ENCODE data around the gene ZNF77. TPM values are rescaled to one million over a fixed set of nuclear protein-coding genes. Genes with fewer than 3 reads are reported as not detected.
"Not testable (repeated sequence)": the region's sequence is repeated elsewhere in the genome, so short reads cannot be mapped to it uniquely, and the experiment has no call there.

The ZNF77 gene
- polyA plus RNA-seq, 4 donors = 1.1 to 7.8 (median 1.9) TPM

DNA sequence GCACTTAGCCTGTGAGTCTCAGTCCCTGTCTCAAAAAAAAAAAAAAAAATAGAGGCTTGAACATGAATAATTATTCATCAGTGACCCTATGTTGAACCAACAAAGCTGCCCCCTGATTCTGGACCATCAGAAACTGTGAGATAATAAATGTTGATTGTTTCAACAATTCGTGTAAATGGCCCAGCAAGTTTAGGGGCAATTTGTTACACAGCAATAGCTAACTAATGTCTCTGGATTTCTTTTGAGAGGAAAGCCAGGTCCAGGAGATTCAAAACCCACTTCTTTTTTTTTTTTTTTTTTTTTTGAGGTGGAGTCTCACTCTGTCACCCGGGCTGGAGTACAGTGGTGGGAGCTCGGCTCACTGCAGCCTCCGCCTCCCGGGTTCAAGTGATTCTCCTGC lies 20.1 kb upstream of the ZNF77 start:
- no peak for DNase-seq
- Histone ChIP-seq H3K9me3 (ENCODE audit: control insufficient read depth in 2 of 2, insufficient read depth in 1 of 2, low read depth in 1 of 2, low read length in 1 of 2) (no peaks in the 10 kb centered on the region), H3K4me1 (ENCODE audit: control insufficient read depth in 3 of 3, insufficient read depth in 2 of 3, low read depth in 1 of 3, low read length in 2 of 3) (no peaks in the 10 kb centered on the region), H3K27me3 (ENCODE audit: control insufficient read depth in 3 of 3, insufficient read depth in 3 of 3, low read length in 3 of 3) (no peaks in the 10 kb centered on the region), H3K27ac (ENCODE audit: low read depth in 1 of 3, low read length in 2 of 3) (no peak overlapping the region), H3K36me3 (ENCODE audit: control insufficient read depth in 3 of 3, insufficient read depth in 2 of 3, low read depth in 1 of 3, low read length in 3 of 3) (no peaks in the 10 kb centered on the region), H3K4me3 (ENCODE audit: low read depth in 1 of 3, low read length in 3 of 3) (no peak overlapping the region)
- no peak for FAIRE-seq
- 93 to 97% (median 93%) methylated on average over 4 to 5 of the region's 5 CpGs for WGBS, 3 donors

DNA sequence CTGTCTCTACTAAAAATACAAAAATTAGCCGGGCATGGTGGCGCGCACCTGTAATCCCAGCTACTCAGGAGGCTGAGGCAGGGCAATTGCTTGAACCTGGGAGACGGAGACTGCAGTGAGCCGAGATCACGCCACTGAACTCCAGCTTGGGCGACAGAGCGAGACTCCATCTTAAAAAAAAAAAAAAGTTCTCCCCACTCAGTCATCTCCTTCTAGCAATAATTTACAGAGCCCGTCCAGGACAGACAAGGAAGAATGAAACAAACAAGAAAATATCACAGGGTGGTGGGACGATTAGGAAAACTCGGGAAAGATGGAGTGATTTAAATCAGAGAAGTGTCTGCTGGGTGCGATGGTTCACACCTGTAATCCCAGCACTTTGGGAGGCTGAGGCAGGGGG lies 18.9 kb upstream of the ZNF77 start:
- H3K27me3 ChIP-seq (ENCODE audit: control insufficient read depth in 3 of 3, insufficient read depth in 3 of 3, low read length in 3 of 3); H3K4me3 ChIP-seq (ENCODE audit: low read depth in 1 of 3, low read length in 3 of 3); DNase-seq; H3K4me1 ChIP-seq (ENCODE audit: control insufficient read depth in 3 of 3, insufficient read depth in 2 of 3, low read depth in 1 of 3, low read length in 2 of 3); H3K27ac ChIP-seq (ENCODE audit: low read depth in 1 of 3, low read length in 2 of 3); H3K9me3 ChIP-seq (ENCODE audit: control insufficient read depth in 2 of 2, insufficient read depth in 1 of 2, low read depth in 1 of 2, low read length in 1 of 2); FAIRE-seq; H3K36me3 ChIP-seq (ENCODE audit: control insufficient read depth in 3 of 3, insufficient read depth in 2 of 3, low read depth in 1 of 3, low read length in 3 of 3): not testable (repeated sequence)
- 59 to 77% (median 74%) methylated on average over 12 of the region's 12 CpGs for WGBS, 3 donors

DNA sequence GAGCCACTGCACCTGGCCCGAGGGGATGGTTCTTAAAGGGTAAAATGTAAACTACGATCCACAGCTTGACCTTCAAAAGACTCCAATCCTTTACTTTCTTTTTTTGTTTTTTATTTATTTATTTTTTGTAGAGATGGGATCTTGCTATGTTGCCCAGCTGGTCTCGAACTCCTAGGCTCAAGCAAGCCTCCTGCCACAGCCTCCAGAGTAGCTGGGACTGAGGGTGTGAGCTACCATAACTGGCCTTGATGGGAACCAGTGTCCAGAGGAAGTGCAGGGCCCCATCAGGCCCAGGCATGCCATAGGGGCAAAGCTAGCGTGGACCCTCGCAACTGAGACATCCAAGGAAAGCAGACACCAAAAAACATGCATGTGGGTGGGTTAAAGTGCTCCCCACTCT lies 18.4 kb upstream of the ZNF77 start:
- Histone ChIP-seq H3K27me3 (ENCODE audit: control insufficient read depth in 3 of 3, insufficient read depth in 3 of 3, low read length in 3 of 3) (no peaks in the 10 kb centered on the region), H3K9me3 (ENCODE audit: control insufficient read depth in 2 of 2, insufficient read depth in 1 of 2, low read depth in 1 of 2, low read length in 1 of 2) (no peaks in the 10 kb centered on the region), H3K27ac (ENCODE audit: low read depth in 1 of 3, low read length in 2 of 3) (no peak overlapping the region), H3K36me3 (ENCODE audit: control insufficient read depth in 3 of 3, insufficient read depth in 2 of 3, low read depth in 1 of 3, low read length in 3 of 3) (no peaks in the 10 kb centered on the region), H3K4me3 (ENCODE audit: low read depth in 1 of 3, low read length in 3 of 3) (no peak overlapping the region), H3K4me1 (ENCODE audit: control insufficient read depth in 3 of 3, insufficient read depth in 2 of 3, low read depth in 1 of 3, low read length in 2 of 3) (no peaks in the 10 kb centered on the region)
- 81 to 90% (median 88%) methylated on average over 5 of the region's 5 CpGs for WGBS, 3 donors
- DNase-seq (no peak), FAIRE-seq (no peak)

DNA sequence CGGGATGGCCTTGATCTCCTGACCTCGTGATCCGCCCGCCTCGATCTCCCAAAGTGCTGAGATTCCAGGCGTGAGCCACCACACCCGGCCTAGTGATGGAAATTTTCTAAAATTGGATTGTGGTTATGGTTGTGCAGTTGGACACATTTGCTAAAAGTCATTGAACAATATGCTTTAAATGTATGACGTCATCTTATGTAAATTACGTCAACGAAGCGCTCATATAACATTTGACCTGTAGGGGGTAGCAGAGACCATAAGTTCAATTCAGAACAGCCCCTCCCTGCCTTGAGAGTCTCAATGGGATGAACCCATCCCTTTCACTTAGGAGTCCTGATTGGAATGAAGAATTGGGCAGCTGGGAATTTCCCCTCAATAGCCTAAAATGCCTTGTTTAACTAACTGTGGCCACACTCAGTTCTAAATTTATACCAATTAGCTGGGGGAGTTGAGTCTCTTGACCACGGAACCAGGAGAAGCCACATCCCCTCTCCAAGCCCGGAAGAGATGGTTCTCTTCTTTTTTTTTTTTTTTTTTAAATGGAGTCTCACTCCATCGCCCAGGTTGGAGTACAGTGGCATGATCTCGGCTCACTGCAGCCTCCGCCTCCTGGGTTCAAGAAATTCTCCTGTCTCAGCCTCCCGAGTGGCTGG lies 17.4 kb upstream of the ZNF77 start:
- DNase-seq = peak; percentile 73 to 82

DNA sequence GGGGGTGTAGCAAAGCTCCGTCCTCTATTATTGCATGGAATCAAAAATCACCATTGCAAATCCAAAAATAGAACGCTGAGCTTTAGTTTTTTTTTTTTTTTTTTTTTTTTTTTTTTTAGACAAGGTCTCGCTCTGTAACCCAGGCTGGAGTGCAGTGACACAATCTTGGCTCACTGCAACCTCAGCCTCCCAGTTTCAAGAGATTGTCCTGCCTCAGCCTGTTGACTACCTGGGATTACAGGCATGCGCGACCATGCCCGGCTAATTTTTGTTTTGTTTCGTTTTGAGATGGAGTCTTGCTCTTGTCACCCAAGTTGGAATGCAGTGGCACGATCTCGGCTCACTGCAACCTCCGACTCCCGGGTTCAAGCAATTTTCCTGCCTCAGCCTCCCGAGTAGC lies 15.3 kb upstream of the ZNF77 start:
- DNase-seq = no peak
- Histone ChIP-seq H3K36me3 (ENCODE audit: control insufficient read depth in 3 of 3, insufficient read depth in 2 of 3, low read depth in 1 of 3, low read length in 3 of 3) (no peaks in the 10 kb centered on the region), H3K4me3 (ENCODE audit: low read depth in 1 of 3, low read length in 3 of 3) (no peak overlapping the region), H3K27ac (ENCODE audit: low read depth in 1 of 3, low read length in 2 of 3) (no peak overlapping the region), H3K9me3 (ENCODE audit: control insufficient read depth in 2 of 2, insufficient read depth in 1 of 2, low read depth in 1 of 2, low read length in 1 of 2) (no peaks in the 10 kb centered on the region), H3K27me3 (ENCODE audit: control insufficient read depth in 3 of 3, insufficient read depth in 3 of 3, low read length in 3 of 3) (no peaks in the 10 kb centered on the region), H3K4me1 (ENCODE audit: control insufficient read depth in 3 of 3, insufficient read depth in 2 of 3, low read depth in 1 of 3, low read length in 2 of 3) (no peaks in the 10 kb centered on the region)
- 86 to 93% (median 90%) methylated on average over 12 of the region's 12 CpGs for WGBS, 3 donors
- FAIRE-seq = no peak

More for the DNA sequence above, 17.4 kb upstream of the ZNF77 start:
- H3K9me3 ChIP-seq (ENCODE audit: control insufficient read depth in 2 of 2, insufficient read depth in 1 of 2, low read depth in 1 of 2, low read length in 1 of 2) = no peaks in the 10 kb centered on the region
- H3K4me3 ChIP-seq (ENCODE audit: low read depth in 1 of 3, low read length in 3 of 3) = no peak overlapping the region
- no peak overlapping the region for H3K27ac ChIP-seq (ENCODE audit: low read depth in 1 of 3, low read length in 2 of 3)
- no peaks in the 10 kb centered on the region for H3K4me1 ChIP-seq (ENCODE audit: control insufficient read depth in 3 of 3, insufficient read depth in 2 of 3, low read depth in 1 of 3, low read length in 2 of 3)
- no peak for FAIRE-seq
- no peaks in the 10 kb centered on the region for H3K36me3 ChIP-seq (ENCODE audit: control insufficient read depth in 3 of 3, insufficient read depth in 2 of 3, low read depth in 1 of 3, low read length in 3 of 3)
- no peaks in the 10 kb centered on the region for H3K27me3 ChIP-seq (ENCODE audit: control insufficient read depth in 3 of 3, insufficient read depth in 3 of 3, low read length in 3 of 3)
- 14 to 33% (median 23%) methylated on average over 17 of the region's 17 CpGs for WGBS, 3 donors

DNA sequence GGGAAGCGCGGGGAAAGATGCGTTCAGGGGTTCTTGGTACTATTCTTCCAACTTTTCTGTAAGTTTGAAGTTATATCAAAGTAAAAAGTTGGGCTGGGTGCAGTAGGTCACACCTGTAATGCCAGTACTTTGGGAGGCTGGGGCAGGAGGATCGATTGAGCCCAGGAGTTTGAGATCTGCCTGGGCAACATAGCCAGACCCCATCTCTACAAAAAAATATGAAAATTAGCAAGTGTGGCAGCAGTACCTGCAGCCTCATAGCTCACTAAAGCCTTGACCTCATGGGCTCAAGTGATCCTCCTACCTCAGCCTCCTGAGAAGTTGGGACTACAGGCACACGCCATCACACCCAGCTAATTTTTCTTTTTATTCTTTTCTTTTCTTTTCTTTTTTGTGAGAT lies 12.4 kb upstream of the ZNF77 start:
- 90 to 93% (median 93%) methylated on average over 5 of the region's 5 CpGs for WGBS, 3 donors
- FAIRE-seq (no peak), DNase-seq (no peak)
- no peak overlapping the region for H3K27ac ChIP-seq (ENCODE audit: low read depth in 1 of 3, low read length in 2 of 3)
- no peaks in the 10 kb centered on the region for H3K27me3 ChIP-seq (ENCODE audit: control insufficient read depth in 3 of 3, insufficient read depth in 3 of 3, low read length in 3 of 3)
- no peaks in the 10 kb centered on the region for H3K9me3 ChIP-seq (ENCODE audit: control insufficient read depth in 2 of 2, insufficient read depth in 1 of 2, low read depth in 1 of 2, low read length in 1 of 2)
- no peak overlapping the region for H3K4me3 ChIP-seq (ENCODE audit: low read depth in 1 of 3, low read length in 3 of 3)
- H3K4me1 ChIP-seq (ENCODE audit: control insufficient read depth in 3 of 3, insufficient read depth in 2 of 3, low read depth in 1 of 3, low read length in 2 of 3) = peaks cover 0 to 9% (median 0%) of the 10 kb centered on the region in 3 donors
- no peaks in the 10 kb centered on the region for H3K36me3 ChIP-seq (ENCODE audit: control insufficient read depth in 3 of 3, insufficient read depth in 2 of 3, low read depth in 1 of 3, low read length in 3 of 3)

DNA sequence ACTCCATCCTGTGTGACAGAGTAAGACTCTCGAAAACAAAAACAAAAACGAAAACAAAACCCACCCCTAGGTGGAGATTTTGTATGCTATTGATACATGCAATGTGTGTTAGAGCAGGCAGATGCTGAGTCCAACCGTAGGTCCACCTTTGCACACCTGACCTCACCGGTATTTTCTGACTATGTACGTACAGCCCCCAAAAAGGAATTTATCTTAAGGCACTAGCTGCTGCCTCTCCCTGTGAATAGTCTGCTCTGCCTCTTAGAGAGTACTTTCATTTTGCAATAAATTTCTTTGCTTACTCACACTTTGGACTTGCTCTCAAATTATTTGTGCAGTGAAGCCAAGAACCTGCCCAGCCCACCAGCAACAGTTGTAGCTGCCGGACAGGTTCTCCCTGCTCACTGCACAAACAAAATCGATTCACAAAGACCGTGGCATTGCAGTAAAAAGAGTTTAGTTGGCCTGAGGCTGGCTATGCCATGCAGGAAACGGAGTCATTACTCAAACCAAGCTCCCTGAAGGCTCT lies 8.2 kb upstream of the ZNF77 start:
- Histone ChIP-seq H3K36me3 (ENCODE audit: control insufficient read depth in 3 of 3, insufficient read depth in 2 of 3, low read depth in 1 of 3, low read length in 3 of 3) (no peaks in the 10 kb centered on the region), H3K4me1 (ENCODE audit: control insufficient read depth in 3 of 3, insufficient read depth in 2 of 3, low read depth in 1 of 3, low read length in 2 of 3) (peaks cover 0 to 20% (median 6%) of the 10 kb centered on the region in 3 donors), H3K27ac (ENCODE audit: low read depth in 1 of 3, low read length in 2 of 3) (peak overlapping the region in 2 of 3 donors; percentile 49 to 71), H3K4me3 (ENCODE audit: low read depth in 1 of 3, low read length in 3 of 3) (peak overlapping the region in 2 of 3 donors; percentile 3 to 6), H3K9me3 (ENCODE audit: control insufficient read depth in 2 of 2, insufficient read depth in 1 of 2, low read depth in 1 of 2, low read length in 1 of 2) (no peaks in the 10 kb centered on the region), H3K27me3 (ENCODE audit: control insufficient read depth in 3 of 3, insufficient read depth in 3 of 3, low read length in 3 of 3) (no peaks in the 10 kb centered on the region)
- FAIRE-seq (no peak), DNase-seq (peak; percentile 81 to 87)
- WGBS, 3 donors = 10 to 44% (median 26%) methylated on average over 9 of the region's 9 CpGs

DNA sequence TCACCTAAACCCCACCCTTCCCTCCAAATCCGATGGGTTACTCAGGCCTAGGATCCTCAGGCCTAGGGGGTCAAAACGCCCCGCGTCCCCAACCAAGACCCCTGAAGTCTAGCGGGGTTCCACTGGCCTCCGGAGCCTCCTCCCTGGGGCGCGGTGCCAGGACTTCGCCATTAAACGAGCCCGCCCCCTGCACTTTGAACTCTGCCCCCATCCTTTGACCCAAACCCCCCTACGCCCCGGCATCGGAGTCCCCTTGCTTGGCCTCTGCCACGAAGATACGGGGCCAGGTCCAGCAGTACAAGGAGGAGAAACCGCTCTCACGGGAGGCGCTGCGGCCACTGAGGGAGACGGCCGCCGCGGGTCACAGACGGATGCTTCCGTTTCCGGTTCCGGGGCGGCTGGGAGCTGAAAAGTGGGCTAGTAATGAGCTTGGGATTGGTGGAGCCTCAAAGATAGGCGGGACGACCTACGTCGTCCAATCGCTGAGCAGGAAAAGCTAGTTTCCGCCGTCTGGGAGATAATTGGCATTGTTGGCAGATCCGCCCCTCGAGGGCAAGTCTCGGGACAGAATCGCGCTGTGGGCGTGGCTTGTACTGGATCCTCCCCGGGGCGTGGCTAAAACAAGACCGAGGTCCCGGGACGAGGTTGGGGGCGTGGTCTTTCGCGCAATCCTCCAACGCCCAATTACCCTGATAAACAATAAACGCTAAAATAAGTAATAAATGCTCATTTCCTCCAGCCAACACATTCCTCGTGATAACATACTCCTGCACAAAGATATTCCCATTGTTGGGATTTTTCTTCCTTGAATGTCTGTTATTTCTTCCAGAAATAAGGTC lies 5.7 kb upstream of the ZNF77 start:
- Histone ChIP-seq H3K9me3 (ENCODE audit: control insufficient read depth in 2 of 2, insufficient read depth in 1 of 2, low read depth in 1 of 2, low read length in 1 of 2) (no peaks in the 10 kb centered on the region), H3K27me3 (ENCODE audit: control insufficient read depth in 3 of 3, insufficient read depth in 3 of 3, low read length in 3 of 3) (no peaks in the 10 kb centered on the region), H3K27ac (ENCODE audit: low read depth in 1 of 3, low read length in 2 of 3) (peak overlapping the region; percentile 85 to 97 (median 87)), H3K4me3 (ENCODE audit: low read depth in 1 of 3, low read length in 3 of 3) (peak overlapping the region; percentile 68 to 87 (median 80)), H3K4me1 (ENCODE audit: control insufficient read depth in 3 of 3, insufficient read depth in 2 of 3, low read depth in 1 of 3, low read length in 2 of 3) (peaks cover 0 to 26% (median 6%) of the 10 kb centered on the region in 3 donors), H3K36me3 (ENCODE audit: control insufficient read depth in 3 of 3, insufficient read depth in 2 of 3, low read depth in 1 of 3, low read length in 3 of 3) (no peaks in the 10 kb centered on the region)
- FAIRE-seq (peak; percentile 64), DNase-seq (peak; percentile 100)
- WGBS, 3 donors = 0% methylated on average over 46 to 53 of the region's 53 CpGs
